Right lobe of liver (tissue), 4 donors: ENCODE data around the gene ALDH1B1.

Source experiments
- CTCF ChIP-seq, 4 donors: fragments of 200-600 bp in 3 of 4; fragments of 450-650 bp in 1 of 4; IDR thresholded peaks; one replicate each; pipeline versions ENCODE4 v1.5.1 to v1.8.0; 2016 to 2022; ENCODE audit warnings: antibody characterized with exemption in 4 of 4, mild to moderate bottlenecking in 2 of 4
- POLR2A ChIP-seq: fragments of 450-650 bp; IDR thresholded peaks from one replicate; pipeline ENCODE4 v1.6.1; 2017; ENCODE audit warnings: antibody characterized with exemption, mild to moderate bottlenecking
- donor health status: DM: no; HTN: no; CAD: no.
- donor health status: DM: no; HTN: no; CAD: no.
- donor health status: DM: no; HTN: yes; CAD: no.

GRCh38 chr9:38432922-38433510 lies 40.5 kb downstream of the ALDH1B1 start:
- TF ChIP-seq CTCF (IDR thresholded peaks at IDR 0.05) (peak; percentile 55 to 63 (median 62)), POLR2A (no peak)
